Bone marrow (tissue), 2 donors: ENCODE measurements around the gene CNTNAP2.

Source experiments
- DNase-seq, 2 donors: peaks; one replicate each; lab custom pipeline; 2025; lab: John Stamatoyannopoulos, UW

The CNTNAP2 gene

DNA sequence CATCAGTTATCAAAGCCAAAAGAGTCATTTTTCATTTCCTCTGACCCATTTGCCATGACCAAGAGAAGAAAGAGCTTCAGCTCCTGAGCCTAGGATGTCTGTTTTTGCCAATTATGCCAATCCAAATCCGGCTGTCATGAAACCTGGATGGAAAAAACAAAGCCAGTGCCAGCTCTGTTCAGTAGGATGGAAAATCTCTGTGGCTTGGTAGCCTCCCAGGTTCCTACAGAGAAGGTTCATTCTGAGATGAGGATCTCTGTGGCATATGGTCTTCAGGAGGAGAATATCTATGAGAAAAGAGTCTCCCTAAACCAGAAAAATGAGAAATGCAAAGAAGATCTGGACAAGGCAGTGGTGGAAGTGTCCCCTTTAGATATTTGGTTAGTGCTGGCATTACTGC is 475.4 kb downstream of the CNTNAP2 start:
- no peak for DNase-seq

DNA sequence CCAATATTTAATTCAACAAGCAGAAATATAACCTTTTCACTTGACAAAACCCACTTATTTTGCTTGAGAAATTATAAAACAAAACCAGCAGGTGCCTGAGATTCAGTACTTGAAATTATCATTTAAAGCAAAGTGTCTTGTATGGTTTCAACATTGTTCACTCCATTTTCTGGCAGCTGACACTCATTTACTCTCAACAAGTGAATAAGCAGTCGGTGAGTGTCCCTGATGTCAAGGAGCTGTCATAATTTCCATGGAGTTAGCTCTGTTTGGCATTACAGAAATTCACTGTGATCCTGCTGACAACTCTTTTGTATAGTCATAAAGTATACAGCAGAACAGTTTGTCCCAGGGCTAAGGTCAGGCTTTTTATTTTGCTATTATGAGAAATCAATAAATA is 490.0 kb downstream of the CNTNAP2 start:
- no peak for DNase-seq

DNA sequence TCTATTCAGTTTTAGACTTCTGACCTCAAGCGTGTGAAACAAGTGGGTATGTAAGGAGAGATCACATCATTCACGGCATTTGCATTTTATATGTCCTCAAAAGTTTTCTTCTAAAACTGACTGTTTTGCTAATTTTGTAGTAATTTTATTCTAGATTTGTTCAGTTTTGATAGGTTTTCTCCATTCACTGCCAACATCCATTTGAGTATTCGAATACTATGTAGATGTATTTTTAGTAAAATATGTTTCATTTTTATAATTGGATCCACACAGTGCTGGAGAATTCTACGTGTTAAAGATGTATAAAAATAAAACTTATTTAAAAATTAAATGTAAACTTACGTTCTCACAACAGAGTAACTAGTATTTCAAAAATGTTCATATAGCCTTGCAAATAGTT is 503.0 kb downstream of the CNTNAP2 start:
- DNase-seq: no peak

DNA sequence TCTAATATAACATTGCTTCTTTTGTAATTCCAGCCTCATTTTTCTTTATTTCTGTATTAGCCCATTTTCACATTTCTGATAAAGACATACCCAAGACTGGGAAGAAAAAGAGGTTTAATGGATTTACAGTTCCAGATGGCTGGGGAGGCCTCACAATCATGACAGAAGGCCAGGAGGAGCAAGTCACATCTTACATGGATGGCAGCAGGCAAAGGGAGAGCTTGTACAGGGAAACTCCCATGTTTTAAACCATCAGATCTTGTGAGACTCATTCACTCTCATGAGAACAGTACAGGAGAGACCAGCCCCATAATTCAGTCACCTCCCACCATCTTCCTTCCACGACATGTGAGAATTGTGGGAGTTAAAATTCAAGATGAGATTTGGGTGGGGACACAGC is 510.3 kb downstream of the CNTNAP2 start:
- DNase-seq: no peak

DNA sequence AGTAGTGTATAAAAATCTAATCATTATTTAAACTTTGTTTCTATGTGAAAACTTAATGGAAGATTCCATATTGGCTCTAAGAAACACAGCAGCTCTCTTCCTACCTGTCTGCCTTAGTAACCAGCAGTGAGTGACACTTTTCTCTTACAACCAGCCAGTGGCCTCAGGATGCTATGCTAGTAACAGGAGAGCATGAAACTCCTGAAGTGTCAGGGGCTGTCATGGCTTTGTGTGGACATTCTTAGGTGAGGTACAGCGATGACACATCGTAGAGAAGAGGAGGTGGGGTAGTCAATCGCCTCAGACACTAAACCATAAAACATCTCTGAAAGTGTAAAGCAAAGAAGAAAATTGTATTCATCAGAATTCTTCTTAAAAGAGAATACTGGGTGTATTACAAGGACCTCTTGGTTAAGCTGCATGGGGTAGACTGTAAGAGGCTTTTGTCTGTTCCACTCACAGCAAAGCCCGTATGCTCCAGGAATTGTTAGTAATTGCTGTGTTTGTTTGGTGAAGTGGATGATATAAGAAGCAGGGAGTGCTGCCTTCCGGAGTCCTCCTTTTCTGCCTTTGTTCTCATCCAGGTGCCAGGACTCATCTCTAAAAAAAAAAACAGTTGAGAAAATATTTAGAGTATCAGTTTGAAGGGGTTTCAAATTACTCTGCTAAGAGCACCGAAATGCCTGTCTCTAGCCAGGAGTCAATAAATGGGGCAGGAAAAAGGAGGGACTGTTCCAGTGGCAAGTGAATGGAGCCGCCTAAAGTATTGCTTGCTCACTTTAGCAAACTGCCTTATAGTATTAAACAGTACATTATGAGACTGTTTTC is 518.8 kb downstream of the CNTNAP2 start:
- no peak for DNase-seq

DNA sequence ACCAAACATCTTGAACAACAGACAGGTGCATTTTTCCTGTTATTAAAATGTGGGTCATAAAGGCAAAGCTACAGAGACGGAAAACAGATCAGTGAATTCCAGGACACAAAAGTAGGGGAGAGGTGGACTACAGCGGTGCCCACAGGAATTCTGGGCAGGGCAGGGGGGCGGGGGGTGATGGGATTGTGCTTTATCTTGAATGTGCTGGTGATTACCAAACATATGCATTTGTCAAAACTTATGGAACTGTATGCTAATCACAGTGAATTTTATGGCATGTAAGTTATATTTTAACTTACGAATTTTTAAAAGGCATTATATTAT is 519.4 kb downstream of the CNTNAP2 start:
- DNase-seq: no peak

DNA sequence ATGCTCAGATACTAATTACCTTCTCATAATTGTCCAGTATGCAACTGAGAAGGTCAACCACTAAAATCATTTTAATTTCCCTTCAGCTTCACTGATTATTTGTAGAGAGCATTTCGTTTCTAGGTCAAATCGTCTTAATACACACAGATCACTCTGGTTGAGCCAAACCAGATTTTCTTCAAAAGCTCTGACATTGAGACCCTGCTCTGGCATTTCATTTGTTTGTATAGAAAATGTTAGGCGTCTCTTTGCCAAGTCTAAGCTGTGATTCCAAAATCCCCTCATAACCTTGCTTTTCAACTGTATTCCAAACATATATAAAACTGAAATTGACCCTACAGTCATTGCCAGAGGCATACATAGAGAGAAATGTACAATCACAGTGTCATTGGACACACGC is 520.0 kb downstream of the CNTNAP2 start:
- no peak for DNase-seq

DNA sequence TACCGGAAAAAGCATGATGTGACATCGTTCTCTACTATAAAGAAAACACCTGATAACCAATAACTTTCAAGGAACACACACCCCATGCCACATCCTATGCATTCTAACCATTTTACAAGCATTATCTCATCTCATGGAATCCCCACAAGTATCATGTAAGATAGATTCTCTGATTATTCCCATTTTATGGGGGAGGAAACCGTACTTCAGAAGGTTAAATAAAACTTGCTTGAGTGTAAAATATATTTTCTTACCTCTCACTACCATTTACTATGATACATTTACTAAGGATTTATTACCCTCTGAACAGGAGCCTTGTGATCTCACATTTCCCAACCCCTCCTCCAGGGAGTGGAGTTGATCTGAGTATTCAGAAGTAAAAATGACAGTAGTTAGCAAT is 522.7 kb downstream of the CNTNAP2 start:
- no peak for DNase-seq

DNA sequence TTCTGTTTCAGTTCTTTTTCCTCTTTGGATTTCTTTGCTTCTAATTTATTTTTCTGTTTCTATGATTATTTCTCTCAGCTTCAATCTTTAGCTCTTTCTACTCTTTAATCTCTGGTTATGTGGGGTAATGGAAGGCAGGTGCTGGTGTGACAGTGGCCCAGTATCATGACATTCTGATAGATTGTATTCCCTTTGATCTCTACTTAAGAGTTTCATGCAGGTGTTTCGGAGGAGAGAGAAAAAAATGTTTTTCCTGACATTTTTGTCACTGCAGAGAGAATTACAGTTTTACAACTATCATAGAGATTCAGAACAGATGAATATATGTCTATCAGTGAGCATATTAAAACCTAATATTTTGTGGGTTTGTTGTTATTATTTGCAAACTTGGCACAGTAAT is 524.9 kb downstream of the CNTNAP2 start:
- DNase-seq: no peak

DNA sequence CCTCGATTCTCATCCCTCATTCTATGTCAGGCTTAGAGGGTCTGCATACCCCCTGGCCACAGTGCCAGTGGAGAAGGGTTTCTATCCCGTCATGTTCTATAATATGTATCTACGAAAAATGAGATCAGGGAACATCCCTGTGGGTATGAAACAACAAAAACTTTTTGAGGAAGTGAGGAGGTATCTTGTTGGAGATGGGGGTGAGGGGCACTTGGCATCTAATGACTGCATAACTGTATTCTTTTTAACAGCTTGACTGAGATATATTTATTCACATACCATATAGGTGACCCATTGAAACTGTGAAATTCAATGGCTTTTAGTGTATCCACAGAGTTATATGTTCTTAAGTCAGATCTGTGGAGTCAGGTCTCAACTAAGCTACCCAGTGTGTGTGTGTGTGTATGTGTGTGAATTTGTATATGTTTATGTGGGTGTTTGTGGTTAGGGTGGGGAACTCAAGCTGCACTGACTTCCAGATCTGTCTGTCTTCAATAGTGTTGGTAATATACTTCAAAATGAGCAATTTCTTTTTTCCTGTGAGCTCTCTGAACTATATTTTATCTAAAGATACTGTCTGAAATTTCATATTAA is 528.9 kb downstream of the CNTNAP2 start:
- DNase-seq: no peak

DNA sequence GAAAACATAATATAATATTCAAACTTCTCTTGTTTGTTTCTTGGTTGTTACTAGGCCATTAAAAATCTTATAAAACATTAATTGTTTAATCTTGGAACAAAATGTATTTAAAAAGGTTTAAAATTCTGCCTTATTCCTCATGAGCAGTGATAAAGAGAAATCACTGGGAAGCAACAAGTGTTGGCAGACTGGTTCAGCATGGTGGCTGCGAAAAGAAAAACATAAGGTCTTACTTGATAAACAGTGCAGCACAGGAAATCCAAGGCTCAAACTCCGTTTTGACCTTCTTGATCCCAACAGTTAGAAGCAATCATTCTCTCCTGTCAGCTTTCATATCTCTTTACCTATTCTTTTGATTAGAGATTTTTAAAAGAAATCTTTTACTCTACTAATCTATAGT is 530.8 kb downstream of the CNTNAP2 start:
- no peak for DNase-seq

DNA sequence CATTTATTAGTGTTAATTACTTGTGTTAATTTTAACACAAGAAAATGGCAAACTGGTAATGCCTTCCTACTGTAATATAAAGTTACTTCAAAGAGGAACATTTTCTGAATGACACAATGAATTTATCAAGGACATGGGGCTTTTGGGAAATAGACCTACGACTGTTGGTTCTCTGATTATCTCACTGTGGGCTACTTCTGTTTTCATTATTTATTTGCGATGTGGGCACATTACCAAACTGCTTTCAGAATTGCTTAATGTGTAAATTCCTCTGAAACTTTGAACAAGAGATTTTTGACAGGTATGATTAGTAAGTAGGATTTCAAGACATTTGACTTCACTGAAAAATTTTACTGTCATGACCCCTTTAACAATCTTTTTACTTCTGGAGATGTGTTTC is 535.6 kb downstream of the CNTNAP2 start:
- no peak for DNase-seq

DNA sequence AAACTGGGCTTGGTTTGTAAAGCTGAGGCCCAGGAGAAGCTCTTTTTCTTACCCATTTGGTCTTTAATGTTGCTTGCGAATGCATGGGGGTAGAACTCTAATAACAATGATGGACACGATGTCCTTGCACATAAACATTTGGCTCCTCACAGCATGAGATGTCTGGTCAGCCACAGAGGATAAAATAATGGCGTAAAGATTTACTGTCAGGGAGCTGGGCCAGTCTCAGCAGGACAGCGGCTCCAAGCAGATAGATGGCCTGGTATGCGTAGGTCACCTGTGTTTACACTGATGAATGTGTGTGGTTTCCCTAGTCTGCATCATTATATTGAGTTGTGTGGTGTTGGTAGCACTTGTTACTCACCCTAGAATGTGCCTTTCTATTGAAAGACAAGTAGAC is 537.4 kb downstream of the CNTNAP2 start:
- no peak for DNase-seq

DNA sequence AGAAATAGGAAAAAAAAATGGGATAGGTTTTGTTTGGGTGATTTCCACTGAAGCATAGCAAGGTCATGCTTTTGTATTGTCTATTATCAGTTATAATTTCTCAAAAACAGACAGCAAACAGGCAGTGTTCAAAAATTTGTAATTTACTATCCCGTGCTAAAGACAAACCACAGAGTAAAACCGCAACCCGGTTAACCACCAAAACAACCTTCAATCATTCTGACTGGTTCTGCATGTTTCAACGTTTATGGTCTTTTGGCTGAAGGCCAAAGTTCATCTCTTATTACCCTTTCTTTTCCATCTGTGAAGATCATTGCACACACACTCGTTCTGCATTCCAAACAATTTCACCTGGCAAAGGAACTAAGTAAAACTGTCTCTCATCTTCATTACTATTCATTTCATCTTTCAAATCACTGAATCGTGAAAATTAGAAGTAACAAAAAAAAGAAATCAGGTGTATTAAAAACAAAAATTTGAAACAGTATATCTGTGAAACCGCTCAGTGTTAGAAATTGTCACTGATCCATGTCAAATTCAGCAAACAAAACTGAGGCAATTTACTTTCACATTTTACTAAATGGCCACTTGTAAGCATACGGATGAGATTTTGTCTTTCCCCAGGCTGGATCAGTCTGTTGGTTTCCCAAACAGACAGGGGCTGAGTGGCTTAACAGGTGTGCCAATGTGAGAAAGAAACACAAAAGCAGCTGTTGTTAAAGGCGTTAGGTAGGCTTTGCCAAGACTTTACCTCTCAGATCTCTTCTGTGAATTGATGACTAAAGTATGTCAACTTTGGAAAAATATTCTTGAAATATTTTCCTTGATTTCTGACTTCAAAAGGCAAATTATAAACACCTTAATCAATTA is 539.6 kb downstream of the CNTNAP2 start:
- peak in 1 of 2 donors; percentile 39 for DNase-seq

DNA sequence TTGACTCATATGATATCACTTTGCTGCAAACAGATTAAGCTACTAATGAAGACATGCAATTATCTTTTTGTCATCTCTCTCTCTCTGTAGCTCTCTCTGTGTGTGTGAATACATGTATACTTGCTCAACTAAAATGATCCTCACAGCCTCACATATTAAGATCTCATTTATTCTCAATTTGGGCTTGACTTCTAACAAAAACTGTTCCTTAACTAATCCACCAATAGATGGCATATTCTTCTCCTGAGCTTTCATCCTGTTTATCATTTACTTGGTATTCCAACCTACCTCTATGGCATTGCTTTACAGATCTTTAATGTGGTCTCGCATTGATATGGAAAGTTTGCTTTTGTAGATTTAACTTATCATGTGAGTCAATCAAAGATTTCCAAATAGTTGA is 540.4 kb downstream of the CNTNAP2 start:
- DNase-seq: no peak

DNA sequence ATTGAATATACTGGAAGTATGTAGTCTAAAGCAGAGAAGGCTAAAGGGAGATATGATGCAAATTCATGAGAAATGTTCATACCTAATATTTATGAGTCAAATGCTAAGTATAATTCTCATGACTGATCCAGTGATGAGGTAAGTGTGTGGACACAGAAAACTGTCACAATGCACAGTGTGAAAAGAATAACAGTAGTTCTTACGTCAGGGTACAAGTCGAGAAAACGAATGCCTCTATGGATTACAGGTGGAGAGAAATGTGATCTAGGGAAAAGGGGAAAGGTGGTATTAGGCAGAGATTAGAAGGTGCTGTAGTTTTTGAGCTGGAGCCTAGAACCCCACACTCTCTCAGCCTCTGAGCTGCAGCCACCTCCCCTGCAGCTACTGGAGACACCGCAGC is 542.0 kb downstream of the CNTNAP2 start:
- DNase-seq: no peak

DNA sequence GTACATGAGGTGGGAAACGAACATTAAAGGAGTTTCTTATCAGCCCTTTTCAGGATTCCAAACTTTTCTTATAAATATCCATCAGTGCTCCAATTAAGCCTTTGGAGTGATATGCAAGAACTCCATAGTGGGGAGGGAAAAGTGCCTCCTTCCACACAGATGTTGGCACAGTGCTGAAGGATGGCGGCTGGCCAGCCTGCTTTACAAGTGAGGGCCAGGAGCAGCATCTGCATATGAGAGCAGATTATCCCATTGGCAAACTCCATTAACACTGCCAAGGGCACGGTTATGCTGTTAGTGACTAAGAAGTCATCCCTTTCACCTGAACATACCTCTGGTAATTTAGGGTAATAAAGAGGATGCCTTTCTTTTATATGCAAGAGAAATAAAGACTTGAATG is 543.1 kb downstream of the CNTNAP2 start:
- DNase-seq: no peak

DNA sequence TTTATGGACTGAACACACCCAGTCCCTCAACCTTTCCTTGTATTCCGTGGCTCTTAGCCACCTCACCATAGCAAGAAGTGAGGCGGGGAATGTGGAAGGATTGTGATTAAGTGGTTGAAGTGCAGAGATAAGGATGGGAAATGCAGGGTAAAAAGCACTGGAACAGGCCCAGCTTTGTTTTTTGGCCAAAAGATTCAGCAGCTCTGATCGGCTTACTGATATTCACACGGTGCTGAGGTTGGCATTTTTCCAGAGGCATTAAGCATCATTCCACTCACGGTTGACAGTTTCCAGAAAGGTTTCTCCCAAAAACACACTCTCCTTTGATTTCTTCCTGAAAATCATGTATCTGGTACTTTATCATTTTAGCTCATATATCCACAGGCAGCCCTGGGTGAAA is 544.2 kb downstream of the CNTNAP2 start:
- DNase-seq: no peak

DNA sequence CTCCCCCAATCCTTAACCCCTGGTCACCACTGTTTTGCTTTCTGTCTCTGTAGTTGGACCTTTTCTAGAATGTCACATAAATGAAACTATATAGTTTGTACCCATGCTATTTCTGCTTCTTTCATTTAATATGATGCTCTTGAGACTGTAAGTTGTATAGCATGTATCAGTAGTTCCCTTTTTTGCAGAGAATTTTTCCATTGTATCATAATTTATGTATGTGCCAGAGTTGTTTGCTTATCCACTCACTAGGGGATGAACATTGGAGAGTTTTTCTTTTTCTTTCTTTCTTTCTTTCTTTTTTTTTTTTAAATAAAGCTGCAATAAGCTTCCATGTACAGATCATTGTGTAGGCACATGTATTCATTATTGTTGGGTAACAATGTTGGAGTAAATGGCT is 544.8 kb downstream of the CNTNAP2 start:
- peak in 1 of 2 donors; percentile 8 for DNase-seq

DNA sequence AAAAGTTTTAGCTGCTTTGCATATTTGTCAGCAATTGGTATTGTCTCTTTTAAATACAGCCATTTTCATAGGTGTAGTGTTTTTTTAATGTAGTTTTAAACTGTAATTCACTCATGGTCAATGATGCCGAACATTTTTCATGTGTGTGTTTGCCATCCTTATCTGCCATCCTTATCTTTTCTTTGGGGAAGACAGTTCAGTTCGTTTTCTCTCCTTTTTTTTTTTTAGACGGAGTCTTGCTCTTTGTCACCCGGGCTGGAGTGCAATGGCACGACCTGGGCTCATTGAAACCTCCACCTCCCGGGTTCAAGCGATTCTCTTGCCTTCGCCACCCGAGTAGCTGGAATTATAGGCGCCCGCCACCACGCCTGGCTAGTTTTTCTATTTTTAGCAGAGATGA is 545.3 kb downstream of the CNTNAP2 start:
- DNase-seq: no peak

DNA sequence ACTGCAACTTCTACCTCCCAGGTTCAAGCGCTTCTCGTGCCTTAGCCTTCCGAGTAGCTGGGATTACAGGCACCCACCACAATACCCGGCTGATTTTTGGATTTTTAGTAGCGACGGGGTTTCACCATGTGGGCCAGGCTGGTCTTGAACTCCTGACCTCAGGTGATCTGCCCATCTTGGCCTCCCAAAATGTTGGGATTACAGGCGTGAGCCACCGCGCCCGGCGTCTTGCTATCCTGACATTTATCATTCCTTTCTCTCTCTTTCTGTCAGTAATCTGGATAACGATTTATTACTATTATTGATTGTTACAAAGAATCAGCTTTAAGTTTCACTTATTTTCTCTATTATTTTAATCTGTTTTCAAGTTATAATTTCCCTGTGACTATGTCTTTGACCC is 548.4 kb downstream of the CNTNAP2 start:
- DNase-seq: no peak

DNA sequence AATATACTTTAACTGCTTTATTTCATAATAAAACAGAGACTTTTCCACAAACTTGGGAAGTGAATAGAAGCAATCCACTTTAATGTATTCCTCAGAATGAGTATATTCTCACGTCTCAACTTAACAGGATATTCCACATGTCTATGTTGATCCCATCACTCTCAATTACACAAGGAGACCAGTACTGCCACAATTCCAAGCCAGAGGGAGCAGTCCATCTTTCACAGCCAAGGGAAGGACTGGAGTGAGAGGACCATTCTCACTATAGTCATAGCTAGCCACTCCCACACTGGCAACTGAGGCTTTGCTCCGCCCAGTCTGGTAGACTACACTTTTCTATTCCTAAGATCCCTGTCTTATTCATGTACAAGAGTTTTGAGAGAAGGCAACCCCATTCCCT is 553.9 kb downstream of the CNTNAP2 start:
- DNase-seq: no peak

DNA sequence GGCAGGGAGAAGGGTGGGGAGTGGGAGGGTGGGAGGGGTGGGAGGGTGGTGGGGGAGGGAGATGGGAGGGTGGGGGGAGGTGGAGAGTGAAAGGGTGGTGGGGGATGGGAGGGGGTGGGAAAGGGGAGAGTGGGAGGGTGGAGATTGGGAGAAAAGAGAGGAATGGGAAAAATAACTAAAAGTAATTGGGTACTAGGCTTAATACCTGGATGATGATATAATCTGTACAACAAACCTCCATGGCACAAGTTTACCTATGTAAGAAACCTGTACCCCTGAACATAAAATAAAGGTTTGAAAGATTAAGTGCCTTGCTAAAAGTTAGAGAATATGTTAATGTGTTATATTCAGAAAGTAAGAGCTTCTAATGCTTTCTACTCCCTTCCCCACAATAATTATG is 564.9 kb downstream of the CNTNAP2 start:
- no peak for DNase-seq
